Activated CD8-positive, alpha-beta memory T cell treated with anti-CD3 and anti-CD28 coated beads for 1 hour (primary cell): ENCODE results near the gene LDHD.
A peak's percentile ranks its signal among the peaks of the same experiment; 100 is the strongest.

Experiments used
- DNase-seq, 2 donors: peaks; one replicate each; pipeline ENCODE4 v3.0.0-alpha.2; 2020; ENCODE audit warnings: low read depth in 1 of 2; ENCODE audit errors: extremely low read depth in 1 of 2

Gene LDHD

DNA sequence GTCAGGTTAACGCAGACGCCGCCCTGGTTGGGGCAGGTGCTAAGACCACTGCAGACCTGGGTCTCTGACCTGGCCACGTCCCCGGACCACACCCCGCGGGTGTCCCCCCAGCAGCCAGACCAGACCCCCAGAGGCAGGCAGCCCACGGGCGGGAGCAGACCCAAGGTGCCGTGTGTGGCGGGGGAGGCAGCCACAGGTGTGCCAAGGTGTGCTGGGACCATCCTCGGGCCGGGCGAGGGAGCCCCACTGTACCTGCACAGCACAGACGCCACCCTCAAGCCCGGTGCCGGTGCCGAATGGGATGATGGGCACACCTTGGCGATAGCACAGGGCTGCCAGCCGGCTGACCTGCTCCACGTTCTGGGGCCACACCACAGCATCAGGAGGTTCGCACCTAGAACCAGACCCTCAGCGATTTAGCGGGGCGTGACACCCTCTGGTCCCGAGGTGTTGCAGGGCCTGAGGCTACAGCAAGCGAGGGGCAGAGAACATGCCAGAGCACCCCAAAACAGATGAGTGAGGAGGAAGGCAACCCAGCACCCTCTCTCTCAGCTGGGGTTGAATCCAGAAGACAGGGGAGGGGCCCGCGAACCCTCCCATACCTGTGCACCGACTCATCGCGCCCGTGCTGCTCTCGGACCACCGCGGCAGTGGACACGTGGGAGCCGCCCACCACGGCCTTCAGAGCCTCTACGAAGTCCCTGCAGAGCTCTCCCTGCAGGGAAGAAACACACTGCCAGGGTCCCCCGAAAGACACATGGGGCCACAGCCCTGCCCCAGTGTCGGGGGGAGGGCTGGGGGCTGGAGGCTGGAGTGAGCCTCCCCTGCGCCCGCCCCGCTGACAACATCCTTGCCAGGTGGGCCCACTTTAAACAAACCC is 1.4 kb downstream of the LDHD start:
- DNase-seq, result no peak

DNA sequence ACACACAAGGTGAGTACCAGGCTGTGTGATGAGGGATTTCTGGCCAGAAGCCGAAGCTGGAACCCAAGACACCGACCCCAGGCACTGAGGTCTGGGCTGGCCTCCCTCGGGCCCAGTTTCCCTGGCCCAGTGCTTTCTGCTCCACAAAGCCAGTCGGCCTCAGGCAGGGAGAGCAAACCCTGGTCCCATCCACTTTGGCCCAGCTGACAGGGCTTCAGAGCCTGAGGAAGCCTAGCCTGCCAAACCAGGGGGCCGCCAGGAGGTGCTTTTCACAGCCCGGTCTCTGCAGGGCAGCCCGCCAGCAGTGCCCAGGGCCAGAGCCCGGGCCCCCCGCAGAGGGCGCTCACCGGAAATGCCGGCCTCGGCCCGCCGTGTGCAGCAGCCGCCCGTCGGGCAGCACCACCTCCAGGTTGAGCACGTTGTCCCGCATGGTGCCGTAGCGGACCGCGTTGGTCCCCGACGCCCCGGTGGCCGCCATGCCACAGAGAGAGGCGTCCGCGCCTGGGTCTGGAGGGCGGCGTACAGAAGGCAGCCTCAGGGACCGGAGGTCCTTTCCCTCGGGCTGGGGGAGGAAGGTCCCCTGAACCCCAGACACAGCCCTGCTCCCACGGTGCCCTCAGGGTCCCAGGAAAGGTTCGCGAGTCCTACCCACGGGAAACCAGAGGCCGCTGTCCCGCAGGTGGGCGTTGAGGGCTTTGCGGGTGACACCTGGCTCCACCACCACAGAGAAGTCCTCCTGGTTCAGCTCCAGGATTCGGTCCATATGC is 2.2 kb downstream of the LDHD start:
- no peak for DNase-seq

- DNase-seq, result no peak
These were observed 2.9 kb downstream of the LDHD start for GRCh38 chr16:75113541-75114121.

DNA sequence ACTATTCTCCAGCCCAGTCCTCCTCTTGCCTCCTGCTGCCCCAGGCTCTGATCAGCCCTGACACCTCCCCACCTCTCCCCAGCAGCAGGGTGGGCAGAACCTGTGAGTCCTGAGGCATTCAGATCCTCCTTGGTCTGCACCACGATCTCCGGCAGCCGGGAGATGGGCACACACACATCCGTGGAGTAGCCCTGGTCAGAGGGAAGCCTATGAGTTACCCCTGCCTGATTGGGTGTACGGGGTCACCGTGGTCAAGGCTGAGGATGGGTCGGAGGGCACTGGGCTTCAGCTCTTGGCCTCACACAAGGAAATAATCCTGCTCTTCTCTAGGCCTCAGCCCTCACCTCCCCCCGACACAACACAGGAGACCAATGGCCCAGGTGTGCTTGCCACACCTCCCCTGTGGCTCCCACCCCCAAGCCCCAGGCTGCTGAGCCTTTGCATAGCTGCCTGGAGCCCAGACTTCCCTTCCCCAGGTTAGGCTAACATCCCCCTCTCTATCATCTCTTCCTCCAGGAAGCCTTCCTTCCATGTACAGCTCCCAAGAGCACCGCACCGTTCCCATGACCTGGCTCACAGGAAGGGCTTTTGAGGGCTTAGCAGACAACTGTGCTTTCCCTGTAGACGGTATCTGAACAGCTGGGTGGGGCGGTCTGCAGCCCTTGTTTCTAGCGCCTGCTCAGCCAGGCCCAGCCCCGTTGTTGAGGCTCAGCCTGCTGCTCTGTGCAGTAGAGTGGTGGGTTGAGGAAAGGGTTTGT is 3.7 kb downstream of the LDHD start:
- DNase-seq, result no peak

DNA sequence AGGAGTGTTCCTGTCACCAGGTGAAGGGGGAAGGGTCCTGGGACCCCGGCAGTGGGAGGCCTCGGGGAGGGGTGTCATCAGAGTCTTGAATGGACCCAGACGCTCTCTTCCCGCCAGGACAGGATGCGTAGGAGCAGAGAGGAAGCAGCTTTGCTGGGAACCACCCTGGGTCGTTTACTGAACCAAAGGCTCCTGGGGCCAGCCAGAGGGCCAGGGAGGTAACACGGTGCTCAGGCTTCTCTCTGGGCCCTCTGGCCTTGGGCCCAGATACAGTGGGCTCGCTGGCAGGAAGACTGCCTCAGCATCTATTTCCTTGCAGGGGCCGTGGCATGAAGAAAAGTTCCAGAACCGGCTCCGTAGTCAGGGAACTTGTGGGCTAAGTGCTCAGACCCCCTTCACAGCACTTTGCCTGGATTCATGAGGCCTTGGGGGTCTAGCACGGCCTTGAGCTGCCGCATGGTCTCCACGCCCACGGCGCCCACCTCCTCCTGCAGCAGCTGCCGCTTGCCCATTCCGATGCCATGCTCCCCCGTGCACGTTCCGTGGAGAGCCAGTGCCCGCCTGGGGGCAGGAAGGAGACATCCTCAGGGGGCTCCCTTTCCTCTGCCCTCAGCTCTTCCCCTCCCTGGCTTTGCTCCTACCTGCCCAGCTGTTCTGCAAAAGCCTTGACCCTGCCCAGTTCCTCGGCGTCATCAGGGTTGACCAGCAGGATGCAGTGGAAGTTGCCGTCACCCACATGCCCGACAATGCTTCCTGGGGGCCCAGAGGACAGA is 4.4 kb downstream of the LDHD start:
- DNase-seq, result no peak

DNA sequence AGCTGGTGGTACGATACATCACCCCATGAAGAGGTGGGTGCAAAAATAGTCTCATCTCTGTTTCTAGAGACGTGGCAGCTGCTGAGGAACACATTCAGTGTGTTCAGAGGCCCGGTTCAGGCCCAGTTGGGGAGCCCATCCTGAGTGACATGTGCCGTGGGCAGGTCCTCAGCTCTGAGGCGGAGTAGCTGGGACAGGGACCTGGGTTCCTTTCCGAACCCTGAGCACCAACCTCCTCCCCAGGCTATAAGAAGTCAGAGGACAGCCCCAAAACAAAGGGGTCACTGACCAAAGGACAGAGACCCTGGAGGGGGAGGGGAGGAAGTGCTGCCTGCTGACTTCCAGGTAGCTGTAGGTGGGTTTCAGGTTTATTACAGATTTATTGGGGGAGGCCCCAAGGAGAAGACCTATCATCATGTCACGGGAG is 5.1 kb downstream of the LDHD start:
- no peak for DNase-seq

GRCh38 chr16:75110637-75111513 is 5.7 kb downstream of the LDHD start:
- peak; percentile 39 to 68 for DNase-seq

GRCh38 chr16:75109732-75110243 is 6.8 kb downstream of the LDHD start:
- DNase-seq, result no peak

DNA sequence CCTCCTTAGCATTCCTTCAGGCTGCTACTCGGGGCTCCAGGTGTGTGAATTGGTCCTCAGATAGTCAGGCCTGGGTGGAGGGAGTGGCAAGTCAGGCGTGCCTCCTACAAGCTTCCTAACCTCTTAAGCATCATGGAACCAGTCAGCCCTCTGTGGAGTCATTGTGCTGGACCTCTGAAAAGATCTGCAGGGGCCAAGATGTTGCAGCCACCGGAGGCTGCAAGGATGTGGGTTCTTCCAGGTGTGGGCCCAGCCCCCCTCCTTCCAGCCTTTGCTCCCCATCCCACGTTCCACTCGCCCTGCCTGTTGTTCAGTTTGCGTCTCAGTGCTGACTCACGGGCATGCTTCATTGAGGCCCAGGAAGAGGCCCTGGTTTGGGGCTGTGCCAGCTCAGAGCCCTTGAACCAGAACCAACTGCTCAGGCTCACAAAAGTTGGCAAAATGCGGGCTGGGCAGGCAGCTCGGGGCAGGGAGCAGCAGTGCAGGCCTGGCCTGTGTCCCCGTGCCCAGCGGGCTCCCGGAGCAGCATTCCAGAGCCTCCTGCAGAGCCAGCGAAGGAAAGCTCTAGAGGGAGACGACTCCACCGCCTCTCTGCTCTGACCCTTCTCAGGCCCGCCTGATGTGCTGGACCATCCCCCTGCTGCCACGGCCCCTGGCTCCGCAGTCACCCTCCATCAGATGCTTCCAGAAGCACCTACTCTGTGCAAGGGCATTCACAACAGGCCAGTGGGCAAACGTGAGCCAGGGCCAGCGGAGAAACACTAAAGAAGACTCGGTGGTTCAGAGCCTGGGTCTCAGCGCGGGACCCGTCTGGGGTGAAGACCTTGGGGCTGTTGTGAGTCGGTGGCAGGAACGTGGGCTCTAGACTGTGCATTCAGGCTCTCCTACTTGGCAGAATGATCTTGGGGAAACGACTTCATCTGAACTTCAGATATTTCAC is 7.5 kb downstream of the LDHD start:
- DNase-seq, result peak; percentile 40 to 42

DNA sequence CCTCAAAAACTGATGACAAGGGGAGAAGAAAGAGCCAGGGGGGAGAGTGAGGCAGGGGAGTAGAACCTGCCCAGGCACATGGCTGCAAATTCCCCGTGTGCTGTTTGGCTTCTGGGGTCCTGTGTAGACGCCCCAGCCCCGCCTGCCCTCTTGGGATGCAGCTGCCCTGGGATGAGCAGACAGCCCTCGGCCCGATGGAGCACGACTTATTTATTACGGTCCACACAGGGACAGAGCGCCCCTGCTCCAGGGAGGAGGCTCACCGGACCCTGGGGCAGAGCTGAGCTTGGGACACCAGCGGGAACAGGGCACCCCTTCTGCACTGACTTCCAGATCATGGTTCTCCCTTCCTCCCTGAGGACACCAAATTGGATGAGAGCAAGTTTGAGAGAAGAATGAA is 9.1 kb downstream of the LDHD start:
- DNase-seq, result no peak

GRCh38 chr16:75106351-75107274 is 10.0 kb downstream of the LDHD start:
- no peak for DNase-seq

GRCh38 chr16:75105306-75106061 is 11.1 kb downstream of the LDHD start:
- DNase-seq, result no peak

DNA sequence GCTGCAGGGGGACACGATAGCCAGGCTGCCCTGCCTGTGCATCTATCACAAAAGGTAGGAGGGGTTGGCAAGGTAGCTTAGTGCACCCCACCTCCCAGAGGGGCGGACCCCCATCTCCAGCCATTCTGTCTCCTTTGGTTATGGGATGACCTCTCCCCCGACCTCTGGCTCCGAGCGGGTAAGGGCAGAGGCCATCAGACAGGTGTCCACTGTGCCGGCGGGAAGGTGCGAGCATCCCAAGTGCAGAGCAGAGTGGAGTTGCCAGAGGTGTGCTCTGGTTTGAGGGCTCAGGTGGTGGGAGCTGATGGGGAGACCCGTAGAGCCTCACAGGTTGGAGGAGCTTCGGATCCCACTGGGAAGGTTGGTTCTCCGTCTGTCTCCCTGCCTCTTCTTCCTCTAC is 11.7 kb downstream of the LDHD start:
- no peak for DNase-seq

DNA sequence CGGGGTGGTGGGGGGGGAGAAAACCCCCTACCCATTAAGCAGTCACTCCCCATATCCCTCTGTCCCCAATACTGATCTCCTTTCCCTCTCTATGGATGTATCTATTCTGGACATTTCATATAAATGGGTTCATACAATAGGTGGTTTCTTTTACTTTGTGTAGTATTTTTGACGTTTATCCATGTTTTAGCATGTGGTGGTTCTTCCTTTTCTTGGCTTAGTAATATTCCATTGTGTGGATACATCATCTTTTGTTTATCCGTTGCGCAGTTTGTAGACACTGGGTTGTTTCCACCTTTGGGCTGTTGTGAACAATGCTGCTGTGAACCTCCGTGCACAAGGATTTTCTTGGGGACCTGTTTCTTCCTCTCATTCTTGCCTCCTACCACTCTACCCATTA is 12.6 kb downstream of the LDHD start:
- DNase-seq, result no peak

DNA sequence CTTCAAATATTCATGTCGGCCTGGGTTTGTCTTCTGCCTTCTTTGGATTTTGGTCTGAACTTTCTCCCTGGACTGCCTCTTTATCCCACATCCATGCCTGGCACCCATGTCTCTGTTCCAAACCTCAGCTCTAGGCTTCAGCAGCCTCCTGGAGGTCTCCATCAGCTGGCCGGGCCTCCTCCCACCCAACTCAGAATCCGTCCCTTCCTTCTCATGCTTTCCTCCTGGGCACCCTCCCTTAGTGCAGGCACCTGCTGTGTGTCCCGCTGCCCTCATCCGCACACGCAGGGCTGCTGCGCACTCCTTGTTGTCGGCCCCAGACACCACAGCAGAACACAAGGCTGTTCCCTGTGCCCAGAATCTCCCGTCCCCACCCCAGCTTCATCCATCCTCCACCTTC is 14.0 kb downstream of the LDHD start:
- DNase-seq, result no peak

GRCh38 chr16:75101635-75102034 is 14.9 kb downstream of the LDHD start:
- DNase-seq, result no peak
